ENCODE results near the gene CD40.
A peak's percentile ranks its signal among the peaks of the same experiment; 100 is the strongest.
"Not testable (repeated sequence)": the region's sequence is repeated elsewhere in the genome, so short reads cannot be mapped to it uniquely, and the experiment has no call there.

The CD40 gene

DNA sequence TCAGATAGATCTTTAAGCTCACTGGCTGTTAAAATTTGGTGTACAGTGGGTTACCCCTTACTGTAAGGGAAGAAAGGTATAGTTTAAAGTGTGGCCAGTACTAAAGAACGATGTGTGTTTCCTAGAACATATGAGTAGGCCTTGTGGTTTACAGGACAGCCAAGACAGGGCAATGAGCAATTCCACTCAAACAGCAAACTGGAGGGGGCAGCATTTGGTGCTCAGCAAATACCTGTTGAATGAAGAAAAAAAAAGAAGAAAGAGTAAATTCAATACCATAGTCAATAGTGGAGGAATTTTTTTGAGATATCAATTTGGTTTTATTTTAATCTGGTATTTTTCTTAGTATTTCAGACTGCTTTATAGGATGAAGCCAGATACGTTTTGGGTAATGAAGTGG, 24.6 kb upstream of the CD40 start:
- DNase-seq (ENCODE audit: low spot score): no peak

- no peak for DNase-seq (ENCODE audit: low spot score)
Measured at GRCh38 chr20:46099491-46100287, 18.4 kb upstream of the CD40 start.

GRCh38 chr20:46100444-46100843, 17.7 kb upstream of the CD40 start:
- DNase-seq (ENCODE audit: low spot score): not testable (repeated sequence)

- no peak for DNase-seq (ENCODE audit: low spot score)
Measured at GRCh38 chr20:46100988-46101387, 17.1 kb upstream of the CD40 start.

DNA sequence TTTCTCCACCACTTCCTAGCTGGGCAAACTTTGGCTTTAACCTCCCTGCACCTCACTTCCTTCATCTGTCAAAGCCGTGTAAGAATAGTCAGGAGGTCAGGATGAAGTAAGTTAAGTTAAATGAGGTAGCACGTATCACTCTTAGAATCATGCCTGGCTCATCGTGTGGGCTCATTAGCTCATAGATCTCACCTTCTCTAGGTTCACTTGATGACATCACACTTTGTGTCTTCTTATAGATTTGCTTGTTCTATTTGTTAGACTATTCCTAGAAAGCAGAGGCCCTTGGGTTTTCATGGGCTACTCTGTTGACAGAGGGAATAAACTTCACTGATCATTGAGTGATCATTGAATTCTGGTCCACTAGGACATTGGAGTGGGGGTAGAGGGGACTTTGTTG, 16.2 kb upstream of the CD40 start:
- no peak for DNase-seq (ENCODE audit: low spot score)

GRCh38 chr20:46102940-46103339, 15.2 kb upstream of the CD40 start:
- DNase-seq (ENCODE audit: low spot score): no peak

- no peak for DNase-seq (ENCODE audit: low spot score)
Measured at GRCh38 chr20:46104262-46104661, 13.9 kb upstream of the CD40 start.

GRCh38 chr20:46107061-46107460, 11.1 kb upstream of the CD40 start:
- no peak for DNase-seq (ENCODE audit: low spot score)

- DNase-seq (ENCODE audit: low spot score): no peak
Measured at GRCh38 chr20:46108435-46108841, 9.7 kb upstream of the CD40 start.

DNA sequence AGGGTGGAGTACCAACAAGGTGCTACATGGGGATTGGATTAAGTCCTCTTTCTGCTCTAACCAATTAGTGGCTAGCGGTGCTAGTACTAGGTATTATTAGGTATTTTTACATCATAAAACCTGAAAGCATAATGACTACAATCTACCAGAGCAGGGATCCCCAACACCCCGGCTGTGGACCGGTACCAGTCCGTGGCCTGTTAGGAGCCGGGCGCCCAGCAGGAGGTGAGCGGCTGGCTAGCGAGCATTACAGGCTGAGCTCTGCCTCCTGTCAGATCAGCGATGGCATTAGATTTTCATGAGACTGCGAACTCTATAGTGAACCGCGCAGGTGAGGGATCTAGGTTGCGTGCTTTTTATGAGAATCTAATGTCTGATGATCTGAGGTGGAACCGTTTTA, 9.1 kb upstream of the CD40 start:
- DNase-seq (ENCODE audit: low spot score): no peak

DNA sequence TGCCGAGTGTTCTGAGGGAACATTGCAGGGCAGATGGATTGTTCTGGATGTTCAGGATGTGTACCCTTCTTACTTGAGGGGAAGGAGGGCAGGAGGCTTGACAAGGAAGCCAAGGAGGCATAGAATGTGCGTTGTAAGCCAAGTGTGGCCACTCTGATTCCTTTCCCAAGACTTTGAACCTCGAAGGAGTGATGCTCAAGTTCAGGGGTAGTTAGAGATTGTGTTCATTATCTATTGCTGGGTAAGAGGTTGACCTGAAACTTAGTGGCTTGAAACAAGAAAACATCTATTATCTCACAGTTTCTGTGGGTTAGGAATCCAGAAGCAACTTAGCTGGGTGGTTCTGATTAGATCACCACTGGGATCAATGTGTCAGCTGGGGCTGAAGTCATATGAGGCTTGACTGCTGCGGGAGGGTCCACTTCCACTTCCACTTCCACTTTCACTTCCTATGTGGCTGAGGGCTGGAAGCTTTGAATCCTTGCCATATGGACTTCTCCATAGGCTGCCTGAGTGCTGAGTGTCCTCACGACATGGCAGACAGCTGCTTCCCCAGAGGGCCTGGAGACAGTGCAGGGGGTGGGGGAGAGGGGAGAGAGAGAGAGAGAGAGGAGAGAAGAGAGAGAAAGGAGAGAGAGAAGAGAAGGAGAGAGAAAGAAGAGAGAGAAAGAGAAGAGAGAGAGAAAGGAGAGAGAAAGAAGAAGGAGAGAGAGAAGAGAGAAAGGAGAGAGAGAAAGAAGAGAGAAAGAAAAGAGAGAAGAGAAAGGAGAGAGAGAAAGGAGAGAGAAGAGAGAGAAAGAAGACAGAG, 6.9 kb upstream of the CD40 start:
- DNase-seq (ENCODE audit: low spot score): no peak

DNA sequence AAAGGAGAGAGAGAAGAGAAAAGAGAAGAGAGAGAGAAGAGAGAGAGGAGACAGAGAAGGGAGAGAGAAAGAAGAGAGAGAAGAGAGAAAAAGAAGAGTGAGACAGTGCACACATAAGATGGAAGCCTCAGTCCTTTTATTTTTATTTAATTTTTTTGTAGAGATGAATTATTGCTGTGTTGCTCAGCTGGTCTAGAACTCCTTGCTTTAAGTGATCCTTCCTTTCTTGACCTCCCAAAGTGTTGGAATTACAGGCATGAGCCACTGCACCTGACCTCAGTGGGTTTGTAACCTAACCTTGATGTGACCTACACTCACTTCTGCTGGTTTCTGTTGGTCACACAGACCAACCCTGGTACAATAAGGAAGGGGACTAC, 6.3 kb upstream of the CD40 start:
- DNase-seq (ENCODE audit: low spot score): no peak

- DNase-seq (ENCODE audit: low spot score): no peak
Measured at GRCh38 chr20:46112430-46113112, 5.5 kb upstream of the CD40 start.

- no peak for DNase-seq (ENCODE audit: low spot score)
Measured at GRCh38 chr20:46113113-46113470, 5.0 kb upstream of the CD40 start.

DNA sequence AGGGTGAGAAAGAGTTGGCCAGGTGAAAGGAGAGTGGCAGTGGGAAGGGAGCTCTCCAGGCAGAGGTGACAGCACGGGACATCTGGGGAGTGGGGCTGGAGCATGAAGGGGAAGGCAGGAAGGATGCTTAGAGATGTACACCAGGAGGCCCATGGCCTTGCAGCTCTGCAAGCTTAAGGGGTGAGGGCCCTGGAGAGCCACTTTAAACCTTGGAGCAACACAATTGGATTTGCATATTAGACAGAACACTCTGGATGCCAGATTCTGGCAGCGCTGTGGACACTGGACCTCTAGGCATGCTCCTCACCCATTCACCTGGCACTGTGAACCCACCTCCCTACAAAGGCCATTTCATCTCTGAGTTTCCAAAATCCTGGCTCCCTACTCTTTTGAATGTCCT, 3.7 kb upstream of the CD40 start:
- no peak for DNase-seq (ENCODE audit: low spot score)

DNA sequence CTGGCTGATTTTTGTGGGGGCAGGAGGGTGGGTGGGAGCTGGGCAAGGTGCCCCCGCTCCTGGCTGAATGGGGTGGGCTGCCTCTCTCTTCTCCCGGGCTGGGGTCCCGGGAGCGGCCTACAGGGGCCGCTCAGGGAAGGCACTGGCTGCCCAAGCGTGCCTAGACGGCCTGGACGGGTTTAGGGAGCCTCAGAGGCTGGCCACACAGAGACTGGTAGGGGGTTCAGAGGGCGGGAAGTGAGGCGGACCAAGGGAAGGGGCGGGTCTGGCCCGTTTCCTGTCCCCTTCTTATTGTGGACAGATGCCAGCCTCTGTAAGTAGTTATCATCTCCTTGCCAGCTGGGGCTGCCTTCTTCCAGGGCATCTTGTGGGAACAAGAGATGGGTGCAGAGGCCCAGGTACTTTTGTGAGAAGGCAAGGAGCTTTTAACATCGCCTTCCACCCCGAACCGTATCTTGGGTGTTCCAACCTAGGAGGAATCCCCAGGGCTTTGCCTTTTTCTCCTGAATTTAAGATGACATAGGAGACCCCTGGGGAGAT, 437 bp downstream of the CD40 start:
- DNase-seq (ENCODE audit: low spot score): peak; percentile 11

- DNase-seq (ENCODE audit: low spot score): no peak
Measured at GRCh38 chr20:46119028-46119546, 973 bp downstream of the CD40 start.

DNA sequence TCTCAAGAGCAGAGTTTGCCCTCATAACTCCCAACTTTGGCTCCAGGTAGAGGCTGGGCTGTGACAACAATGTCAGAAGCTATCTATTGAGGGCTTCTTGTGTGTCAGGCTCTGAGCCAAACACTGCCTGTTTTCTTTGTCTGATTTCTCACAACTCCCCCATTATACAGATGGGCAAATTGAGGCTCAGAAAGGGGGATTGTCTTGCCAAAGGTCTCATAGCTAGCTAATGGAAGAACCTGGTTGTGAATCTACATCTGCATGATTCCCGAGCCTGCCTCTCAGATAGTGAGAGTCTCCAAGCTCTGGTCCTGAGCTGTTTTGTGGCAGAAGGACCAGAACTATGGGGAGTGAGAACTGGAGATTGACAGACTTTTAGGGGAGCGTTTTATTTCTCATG, 1.4 kb downstream of the CD40 start:
- DNase-seq (ENCODE audit: low spot score): no peak

DNA sequence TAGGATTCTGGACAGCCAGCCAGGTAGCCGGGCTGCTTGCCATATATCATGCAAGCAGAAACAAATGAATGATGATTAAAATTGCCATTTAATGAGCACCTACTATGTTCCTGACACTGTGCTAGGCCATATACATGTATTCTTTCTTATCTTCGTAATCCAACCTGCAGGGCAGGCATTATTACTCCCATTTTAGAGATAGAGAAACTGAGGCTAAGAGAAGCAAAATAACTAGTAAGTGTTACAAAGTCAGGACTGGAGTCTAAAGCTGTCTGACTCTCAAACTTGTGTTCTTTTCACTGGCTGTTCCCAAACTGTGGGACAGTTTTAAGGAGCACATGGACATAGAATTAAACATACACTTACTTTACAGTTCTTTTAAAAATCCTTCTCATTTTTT, 2.0 kb downstream of the CD40 start:
- DNase-seq (ENCODE audit: low spot score): no peak

- no peak for DNase-seq (ENCODE audit: low spot score)
Measured at GRCh38 chr20:46121184-46121930, 3.2 kb downstream of the CD40 start.

GRCh38 chr20:46122071-46122470, 4.0 kb downstream of the CD40 start:
- DNase-seq (ENCODE audit: low spot score): no peak
